H1 (cell line): Measurements from ENCODE around the gene DISP3. TPM values are rescaled to one million over a fixed set of nuclear protein-coding genes. Genes with fewer than 3 reads are reported as not detected.

Source experiments
- CTCF ChIA-PET: fragments of 300-600 bp; sonication (Branson Sonifier 250); formaldehyde crosslinking; loops from one replicate; lab custom pipeline; 2021; ENCODE audit not compliant: partially characterized antibody; lab: Charles Lee
- POLR2A ChIA-PET: fragments of 300-600 bp; sonication (Branson Sonifier 250); formaldehyde crosslinking; loops from one replicate; lab custom pipeline; 2021; ENCODE audit warnings: inconsistent platforms; ENCODE audit not compliant: partially characterized antibody; lab: Charles Lee
- DNase-seq, 2 experiments: peaks; one replicate each; pipeline versions ENCODE4 v3.0.0 to v3.0.0-alpha.2; 2010 to 2022; ENCODE audit warnings: low spot score in 2 of 2, low read depth in 1 of 2, mixed read lengths in 1 of 2
- FAIRE-seq: peaks from 2 replicates; lab custom pipeline; 2011; peaks lifted over from hg19 to GRCh38; lab: Jason Lieb, UNC
- H2AFZ ChIP-seq: 2 replicates; pipeline ENCODE4 v1.8.1; 2012; ENCODE audit warnings: low read length, inconsistent platforms
- H2AK5ac ChIP-seq: 2 replicates; pipeline ENCODE4 v1.6.1; 2013; ENCODE audit warnings: low read depth, low read length
- H2BK120ac ChIP-seq: replicated peaks from 2 replicates; pipeline ENCODE3; 2013; ENCODE audit warnings: low read depth, low read length, inconsistent platforms
- H2BK12ac ChIP-seq: 2 replicates; pipeline ENCODE4 v1.6.1; 2013; ENCODE audit warnings: low read depth, low read length
- H2BK15ac ChIP-seq: 2 replicates; pipeline ENCODE4 v1.6.1; 2013; ENCODE audit warnings: low read length
- H2BK20ac ChIP-seq: 2 replicates; pipeline ENCODE4 v1.6.1; 2013; ENCODE audit warnings: low read length
- H2BK5ac ChIP-seq: 2 replicates; pipeline ENCODE4 v1.6.1; 2013; ENCODE audit warnings: low read depth, low read length
- H3K14ac ChIP-seq: 2 replicates; pipeline ENCODE4 v1.6.1; 2013; ENCODE audit warnings: inconsistent platforms; ENCODE audit not compliant: insufficient read length
- H3K18ac ChIP-seq: 2 replicates; pipeline ENCODE4 v1.6.1; 2013; ENCODE audit warnings: low read length; ENCODE audit errors: extremely low read depth
- H3K23ac ChIP-seq: 2 replicates; pipeline ENCODE4 v1.6.1; 2013; ENCODE audit warnings: inconsistent platforms; ENCODE audit not compliant: insufficient read length
- H3K23me2 ChIP-seq: 2 replicates; pipeline ENCODE4 v1.6.1; 2013; ENCODE audit warnings: low read depth, low read length
- H3K27ac ChIP-seq: 2 replicates; pipeline ENCODE4 v1.6.1; 2011; ENCODE audit warnings: low read depth, low read length, inconsistent platforms
- H3K27me3 ChIP-seq, 4 experiments: replicated peaks in 1 of 4; 1 replicate in 1 of 4; 2 replicates in 3 of 4; pipeline versions ENCODE4 v1.6.1 to v1.8.1; 2011 to 2013; ENCODE audit warnings: low read length in 3 of 4, mild to moderate bottlenecking in 3 of 4, inconsistent platforms in 2 of 4, mixed read lengths in 2 of 4, moderate library complexity in 1 of 4; ENCODE audit not compliant: control insufficient read depth in 3 of 4, insufficient read depth in 3 of 4; ENCODE audit errors: extremely low read depth in 1 of 4
- H3K36me3 ChIP-seq, 4 experiments: 2 replicates each; pipeline versions ENCODE4 v1.6.1 to v1.8.1; 2011 to 2013; ENCODE audit warnings: mild to moderate bottlenecking in 4 of 4, low read length in 3 of 4, moderate library complexity in 2 of 4, control low read depth in 1 of 4, inconsistent platforms in 1 of 4; ENCODE audit not compliant: insufficient read depth in 4 of 4, control insufficient read depth in 2 of 4
- H3K4ac ChIP-seq: replicated peaks from 2 replicates; pipeline ENCODE3; 2013; ENCODE audit warnings: low read length, low read depth, mixed read lengths, inconsistent platforms; ENCODE audit not compliant: insufficient read length
- H3K4me1 ChIP-seq, 4 experiments: replicated peaks in 1 of 4; 1 replicate in 1 of 4; 2 replicates in 3 of 4; pipeline versions ENCODE4 v1.6.1 to v1.8.1; 2011 to 2013; ENCODE audit warnings: low read length in 3 of 4, inconsistent platforms in 2 of 4, mixed read lengths in 1 of 4; ENCODE audit not compliant: insufficient read depth in 4 of 4, control insufficient read depth in 3 of 4
- H3K4me2 ChIP-seq, 2 experiments: 2 replicates each; pipeline versions ENCODE4 v1.6.1 to v1.8.1; 2011 to 2013; ENCODE audit warnings: low read depth in 2 of 2, low read length in 2 of 2, control low read depth in 1 of 2, inconsistent platforms in 1 of 2, mild to moderate bottlenecking in 1 of 2; ENCODE audit not compliant: insufficient read depth in 1 of 2
- H3K4me3 ChIP-seq, 4 experiments: fragments of 200-600, 300-600 bp in 1 of 4; sonication (generic), shearing (Covaris generic), sonication (Bioruptor Twin) in 1 of 4; 2 replicates each; pipeline versions ENCODE4 v1.5.1 to v1.8.1; 2011 to 2016; ENCODE audit warnings: low read length in 4 of 4, low read depth in 3 of 4, control low read depth in 2 of 4, inconsistent platforms in 2 of 4, mild to moderate bottlenecking in 2 of 4, mixed read lengths in 1 of 4, moderate library complexity in 1 of 4; ENCODE audit not compliant: insufficient read depth in 2 of 4; ENCODE audit errors: extremely low read depth in 1 of 4
- H3K56ac ChIP-seq: replicated peaks from 2 replicates; pipeline ENCODE3; 2013; ENCODE audit warnings: low read depth, mild to moderate bottlenecking, mixed read lengths, low read length, inconsistent platforms; ENCODE audit not compliant: insufficient read length
- H3K79me1 ChIP-seq: 2 replicates; pipeline ENCODE4 v1.6.1; 2013; ENCODE audit warnings: low read depth, low read length, control low read depth
- H3K79me2 ChIP-seq, 2 experiments: 2 replicates each; pipeline versions ENCODE4 v1.6.1 to v1.8.1; 2012 to 2013; ENCODE audit warnings: low read length in 2 of 2, mild to moderate bottlenecking in 2 of 2, inconsistent platforms in 1 of 2; ENCODE audit not compliant: insufficient read depth in 2 of 2, control insufficient read depth in 1 of 2
- H3K9ac ChIP-seq, 4 experiments: replicated peaks in 1 of 4; 1 replicate in 1 of 4; 2 replicates in 3 of 4; pipeline versions ENCODE4 v1.6.1 to v1.8.1; 2011 to 2013; ENCODE audit warnings: low read depth in 3 of 4, low read length in 3 of 4, control low read depth in 2 of 4, mild to moderate bottlenecking in 2 of 4, moderate library complexity in 2 of 4, inconsistent platforms in 1 of 4; ENCODE audit errors: extremely low read depth in 1 of 4
- H3K9me3 ChIP-seq, 2 experiments: 2 replicates each; pipeline versions ENCODE4 v1.6.1 to v1.8.1; 2012 to 2013; ENCODE audit warnings: mild to moderate bottlenecking in 2 of 2, moderate library complexity in 2 of 2, control low read depth in 1 of 2, inconsistent platforms in 1 of 2, low read depth in 1 of 2, low read length in 1 of 2, mixed read lengths in 1 of 2; ENCODE audit not compliant: insufficient read depth in 2 of 2
- H4K20me1 ChIP-seq, 2 experiments: replicated peaks in 1 of 2; 2 replicates each; pipeline versions ENCODE3 to v1.8.1; 2011 to 2013; ENCODE audit warnings: inconsistent platforms in 2 of 2, low read length in 2 of 2, mild to moderate bottlenecking in 1 of 2; ENCODE audit not compliant: insufficient read depth in 2 of 2, control insufficient read depth in 1 of 2
- H4K5ac ChIP-seq: 2 replicates; pipeline ENCODE4 v1.6.1; 2013; ENCODE audit warnings: low read length, low read depth, mixed read lengths, inconsistent platforms; ENCODE audit not compliant: insufficient read length
- H4K8ac ChIP-seq: 2 replicates; pipeline ENCODE4 v1.8.0; 2013; ENCODE audit warnings: mild to moderate bottlenecking, moderate library complexity, low read length, inconsistent platforms; ENCODE audit not compliant: insufficient read depth; ENCODE audit errors: extremely low read depth
- H4K91ac ChIP-seq: replicated peaks from 2 replicates; pipeline ENCODE3; 2013; ENCODE audit warnings: low read length, mixed read lengths, inconsistent platforms; ENCODE audit not compliant: insufficient read length
- EP300 ChIP-seq, 2 experiments: IDR thresholded peaks; 1 replicate in 1 of 2; 2 replicates in 1 of 2; pipeline ENCODE4 v1.6.1; 2011 to 2012; ENCODE audit warnings: low read depth in 2 of 2, low read length in 2 of 2, mild to moderate bottlenecking in 2 of 2, borderline replicate concordance in 1 of 2, inconsistent platforms in 1 of 2, moderate library complexity in 1 of 2
- EZH2 ChIP-seq: fragments of 200-600 bp; sonication (generic); IDR thresholded peaks from 2 replicates; pipeline ENCODE4 v1.7.1; 2012; ENCODE audit warnings: low read depth, mild to moderate bottlenecking, moderate library complexity, low read length, inconsistent platforms; ENCODE audit not compliant: severe bottlenecking
- JUND ChIP-seq: IDR thresholded peaks from 2 replicates; pipeline ENCODE4 v1.6.1; 2011; ENCODE audit warnings: mild to moderate bottlenecking, improper control_type of control experiment, low read length
- KDM1A ChIP-seq: fragments of 200-600, 300-600 bp; sonication (generic); IDR thresholded peaks from 2 replicates; pipeline ENCODE4 v1.7.1; 2016; ENCODE audit warnings: mild to moderate bottlenecking, low read length, borderline replicate concordance
- SAP30 ChIP-seq: fragments of 300-600 bp; sonication (generic); IDR thresholded peaks from 2 replicates; pipeline ENCODE4 v1.7.1; 2012; ENCODE audit warnings: low read length, moderate library complexity, mild to moderate bottlenecking, inconsistent platforms; ENCODE audit not compliant: insufficient read depth, insufficient replicate concordance
- SIN3A ChIP-seq, 2 experiments: IDR thresholded peaks in 1 of 2; conservative IDR thresholded peaks in 1 of 2; 2 replicates each; pipeline ENCODE4 v1.6.1; 2011 to 2012; ENCODE audit warnings: low read length in 2 of 2, improper control_type of control experiment in 1 of 2, low read depth in 1 of 2, mild to moderate bottlenecking in 1 of 2
- TBP ChIP-seq: IDR thresholded peaks from 2 replicates; pipeline ENCODE4 v1.6.1; 2011; ENCODE audit warnings: low read depth, low read length, improper control_type of control experiment
- WGBS, 2 experiments: shearing (Covaris generic) in 1 of 2; methylation state at CpG; one replicate each; pipeline versions ENCODE4 v1.1.6 to v1.1.7; 2013 to 2015; ENCODE audit warnings: low lambda C conversion rate in 2 of 2, mixed read lengths in 2 of 2, inconsistent platforms in 1 of 2, low coverage in 1 of 2, missing lambda C conversion rate in 1 of 2; ENCODE audit not compliant: insufficient replicate concordance in 2 of 2, insufficient coverage in 1 of 2, insufficient read length in 1 of 2; ENCODE audit errors: extremely low coverage in 1 of 2, missing lambda C conversion rate in 1 of 2; 5-methylcytosine and 5-hydroxymethylcytosine counted together
- polyA plus RNA-seq, 7 experiments: library from polyadenylated mRNA; depleted of rRNA in 3 of 7; stranded (reverse) in 5 of 7; unstranded in 2 of 7; fragments of >200 nt in 5 of 7; fragments of 200-250 nt in 2 of 7; gene quantifications; 1 replicate in 5 of 7; 2 replicates in 1 of 7; 4 replicates in 1 of 7; pipeline versions ENCODE4 v1.2.1 to v1.2.3, GENCODE V29; 2011 to 2013; ENCODE audit warnings: missing spikeins in 2 of 7, mixed read lengths in 2 of 7
- total RNA-seq: library from RNA; stranded (reverse); fragmentation: NEBNext Ultra II Directional; extraction: Animal tissue kit (Norgen Biotek cat#: 25700); gene quantifications from 2 replicates; pipeline ENCODE4 v1.2.1, GENCODE V29; 2021
- TF ChIP-seq, protein P1 (sequence below): IDR thresholded peaks from 2 replicates; pipeline ENCODE4 v1.6.1; 2012; ENCODE audit warnings: low read length, inconsistent platforms

Gene DISP3
- total and polyA plus RNA-seq, 2 of the 8 experiments (the other 6 are each of a cell fraction or from before 2014, with no cell fraction given): 3.4 to 4.6 TPM

- H3K56ac ChIP-seq: no peak overlapping the region
- H2BK120ac ChIP-seq: no peak overlapping the region
- no peak overlapping the region for H3K23ac ChIP-seq
- H3K79me1 ChIP-seq: no peaks in the 10 kb centered on the region
- no peaks in the 10 kb centered on the region for H3K9me3 ChIP-seq
- no peak overlapping the region for H3K14ac ChIP-seq
- no peak overlapping the region for H2AK5ac ChIP-seq
- no peak overlapping the region for H3K18ac ChIP-seq
- no peaks in the 10 kb centered on the region for H3K36me3 ChIP-seq
- H4K20me1 ChIP-seq: no peaks in the 10 kb centered on the region
- no peaks in the 10 kb centered on the region for H3K23me2 ChIP-seq
- POLR2A ChIA-PET: no interaction called here
- H2BK5ac ChIP-seq: no peak overlapping the region
- H2BK12ac ChIP-seq: no peak overlapping the region
- H4K8ac ChIP-seq: no peak overlapping the region
- H3K4me3 ChIP-seq: no peak overlapping the region
- no peak overlapping the region for H3K4me2 ChIP-seq
- H2AFZ ChIP-seq: no peak overlapping the region
- no peak overlapping the region for H3K9ac ChIP-seq
- no peak overlapping the region for H2BK20ac ChIP-seq
- H3K27me3 ChIP-seq: no peaks in the 10 kb centered on the region; a peak in 2 of 7 replicates
- DNase-seq: no peak
- CTCF ChIA-PET: interaction anchor here (0.5 to 2.0 kb wide), 3 partner anchors 52 to 104 kb away, joined by 3 to 5 read pairs (median 3); no protein-coding TSS in a partner anchor
- no peak for TF ChIP-seq KDM1A
- no peak for TF ChIP-seq SAP30
- TF ChIP-seq EZH2: no peak
- no peak for TF ChIP-seq TBP
- TF ChIP-seq, protein P1, sequence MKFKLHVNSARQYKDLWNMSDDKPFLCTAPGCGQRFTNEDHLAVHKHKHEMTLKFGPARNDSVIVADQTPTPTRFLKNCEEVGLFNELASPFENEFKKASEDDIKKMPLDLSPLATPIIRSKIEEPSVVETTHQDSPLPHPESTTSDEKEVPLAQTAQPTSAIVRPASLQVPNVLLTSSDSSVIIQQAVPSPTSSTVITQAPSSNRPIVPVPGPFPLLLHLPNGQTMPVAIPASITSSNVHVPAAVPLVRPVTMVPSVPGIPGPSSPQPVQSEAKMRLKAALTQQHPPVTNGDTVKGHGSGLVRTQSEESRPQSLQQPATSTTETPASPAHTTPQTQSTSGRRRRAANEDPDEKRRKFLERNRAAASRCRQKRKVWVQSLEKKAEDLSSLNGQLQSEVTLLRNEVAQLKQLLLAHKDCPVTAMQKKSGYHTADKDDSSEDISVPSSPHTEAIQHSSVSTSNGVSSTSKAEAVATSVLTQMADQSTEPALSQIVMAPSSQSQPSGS: no peak
- TF ChIP-seq SIN3A (conservative IDR thresholded peaks at IDR 0.05 in 1 of 2, IDR thresholded peaks at IDR 0.05 in 1 of 2; ENCODE audit: low read depth in 1 of 2, low read length in 2 of 2): no peak
- TF ChIP-seq JUND: no peak
- no peak for TF ChIP-seq EP300 (IDR thresholded peaks at IDR 0.05; ENCODE audit: borderline replicate concordance in 1 of 2, low read depth in 2 of 2, low read length in 2 of 2)
- TF ChIP-seq, all 59 proteins: peak for 0
- H3K79me2 ChIP-seq: no peaks in the 10 kb centered on the region
- FAIRE-seq: no peak
- no peak overlapping the region for H2BK15ac ChIP-seq
- H4K91ac ChIP-seq: no peak overlapping the region
- no peak overlapping the region for H3K4ac ChIP-seq
- 85% methylated on average over 7 of the region's 7 CpGs; no CpG with 5 or more reads in 1 of the 2 experiments for WGBS, 2 experiments
- peaks cover 0 to 3% (median 0%) of the 10 kb centered on the region in 4 experiments; a peak in 4 of 7 replicates for H3K4me1 ChIP-seq
- no peak overlapping the region for H3K27ac ChIP-seq
- H4K5ac ChIP-seq: no peak overlapping the region
Observed at GRCh38 chr1:11541956-11542355, 63.0 kb downstream of the DISP3 start.
